ENCODE measurements around the gene ATAD1.
"Not testable (repeated sequence)": the region's sequence is repeated elsewhere in the genome, so short reads cannot be mapped to it uniquely, and the experiment has no call there.

The ATAD1 gene

GRCh38 chr10:87817609-87818504, at the start of gene ATAD1:
Gene ATAD1, minus strand, starts transcription at chr10:87818226. Its CDS starts 3,627 bp downstream, at chr10:87814599.
- FAIRE-seq = no peak

- FAIRE-seq = no peak
Measured at GRCh38 chr10:87867453-87867852, 49.4 kb upstream of the ATAD1 start.

- no peak for FAIRE-seq
Measured at GRCh38 chr10:87866412-87866974, 48.5 kb upstream of the ATAD1 start.

- FAIRE-seq = no peak
Measured at GRCh38 chr10:87865241-87865881, 47.3 kb upstream of the ATAD1 start.

- no peak for FAIRE-seq
Measured at GRCh38 chr10:87864496-87865059, 46.6 kb upstream of the ATAD1 start.

- not testable (repeated sequence) for FAIRE-seq
Measured at GRCh38 chr10:87863951-87864495, 46.0 kb upstream of the ATAD1 start.

- no peak for FAIRE-seq
Measured at GRCh38 chr10:87863053-87863943, 45.3 kb upstream of the ATAD1 start, which contains the start of the genes KLLN and PTEN. Gene KLLN, minus strand, starts transcription at chr10:87863533. Its CDS starts 1,046 bp downstream, at chr10:87862487. Gene PTEN, plus strand, starts transcription at chr10:87863625. Its CDS starts 845 bp downstream, at chr10:87864470.

GRCh38 chr10:87862679-87863052, 44.6 kb upstream of the ATAD1 start:
- FAIRE-seq = no peak

- FAIRE-seq = no peak
Measured at GRCh38 chr10:87861953-87862678, 44.1 kb upstream of the ATAD1 start.

GRCh38 chr10:87861566-87861952, 43.5 kb upstream of the ATAD1 start:
- no peak for FAIRE-seq

GRCh38 chr10:87860816-87861403, 42.9 kb upstream of the ATAD1 start:
- FAIRE-seq = no peak

GRCh38 chr10:87860156-87860795, 42.2 kb upstream of the ATAD1 start:
- FAIRE-seq = no peak

- not testable (repeated sequence) for FAIRE-seq
Measured at GRCh38 chr10:87855665-87856064, 37.6 kb upstream of the ATAD1 start.

- FAIRE-seq = not testable (repeated sequence)
Measured at GRCh38 chr10:87855247-87855646, 37.2 kb upstream of the ATAD1 start.

GRCh38 chr10:87852089-87852488, 34.1 kb upstream of the ATAD1 start:
- no peak for FAIRE-seq

- peak; percentile 99 for FAIRE-seq
Measured at GRCh38 chr10:87850742-87851205, 32.7 kb upstream of the ATAD1 start.

GRCh38 chr10:87849001-87849400, 31.0 kb upstream of the ATAD1 start:
- FAIRE-seq = no peak

- FAIRE-seq = no peak
Measured at GRCh38 chr10:87847550-87847949, 29.5 kb upstream of the ATAD1 start.

- FAIRE-seq = not testable (repeated sequence)
Measured at GRCh38 chr10:87846711-87847110, 28.7 kb upstream of the ATAD1 start.

- FAIRE-seq = no peak
Measured at GRCh38 chr10:87846023-87846422, 28.0 kb upstream of the ATAD1 start.

Data from islet of Langerhans (tissue), 1 donor.